ENCODE results near the gene MIEN1.

DNA sequence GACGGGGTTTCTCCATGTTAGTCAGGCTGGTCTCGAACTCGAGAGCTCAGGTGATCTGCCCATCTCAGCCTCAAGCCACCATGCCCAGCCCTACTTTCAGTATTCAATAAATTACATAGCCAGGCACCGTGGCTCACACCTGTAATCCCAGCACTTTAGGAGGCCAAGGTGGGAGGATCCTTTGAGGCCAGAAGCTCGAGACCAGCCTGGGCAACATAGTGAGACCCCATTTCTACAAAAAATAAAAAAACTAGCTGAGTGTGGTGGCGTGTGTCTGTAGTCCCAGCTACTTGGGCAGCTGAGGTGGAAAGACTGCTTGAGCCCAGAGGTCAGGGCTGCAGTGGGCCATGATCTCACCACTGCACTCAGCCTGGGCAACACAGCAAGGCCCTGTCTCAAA lies 8.2 kb downstream of the MIEN1 start:
- TF ChIP-seq, protein P1, sequence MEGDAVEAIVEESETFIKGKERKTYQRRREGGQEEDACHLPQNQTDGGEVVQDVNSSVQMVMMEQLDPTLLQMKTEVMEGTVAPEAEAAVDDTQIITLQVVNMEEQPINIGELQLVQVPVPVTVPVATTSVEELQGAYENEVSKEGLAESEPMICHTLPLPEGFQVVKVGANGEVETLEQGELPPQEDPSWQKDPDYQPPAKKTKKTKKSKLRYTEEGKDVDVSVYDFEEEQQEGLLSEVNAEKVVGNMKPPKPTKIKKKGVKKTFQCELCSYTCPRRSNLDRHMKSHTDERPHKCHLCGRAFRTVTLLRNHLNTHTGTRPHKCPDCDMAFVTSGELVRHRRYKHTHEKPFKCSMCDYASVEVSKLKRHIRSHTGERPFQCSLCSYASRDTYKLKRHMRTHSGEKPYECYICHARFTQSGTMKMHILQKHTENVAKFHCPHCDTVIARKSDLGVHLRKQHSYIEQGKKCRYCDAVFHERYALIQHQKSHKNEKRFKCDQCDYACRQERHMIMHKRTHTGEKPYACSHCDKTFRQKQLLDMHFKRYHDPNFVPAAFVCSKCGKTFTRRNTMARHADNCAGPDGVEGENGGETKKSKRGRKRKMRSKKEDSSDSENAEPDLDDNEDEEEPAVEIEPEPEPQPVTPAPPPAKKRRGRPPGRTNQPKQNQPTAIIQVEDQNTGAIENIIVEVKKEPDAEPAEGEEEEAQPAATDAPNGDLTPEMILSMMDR (IDR thresholded peaks at IDR 0.05; ENCODE audit: insufficient read depth, low read depth, low read length) = no peak
- no peak for TF ChIP-seq EZH2 (IDR thresholded peaks at IDR 0.05; ENCODE audit: insufficient read depth, low read length)
